SK-N-MC (cell line): ENCODE data around the gene AP3S1.
"Not testable (repeated sequence)": the region's sequence is repeated elsewhere in the genome, so short reads cannot be mapped to it uniquely, and the experiment has no call there.

Experiments
- DNase-seq: peaks from one replicate; pipeline ENCODE4 v3.0.0-alpha.2; 2011; ENCODE audit warnings: low read depth, low spot score
- H3K27ac ChIP-seq: fragments of 200-600 bp; sonication (generic); 2 replicates; pipeline ENCODE4 v1.5.1; 2016; ENCODE audit warnings: mixed run types
- H3K36me3 ChIP-seq: fragments of 200-600 bp; sonication (generic); 2 replicates; pipeline ENCODE4 v1.6.1; 2017; ENCODE audit warnings: antibody characterized with exemption, low read length, mixed read lengths; ENCODE audit not compliant: insufficient read depth
- H3K4me3 ChIP-seq: fragments of 200-600 bp; sonication (generic); 2 replicates; pipeline ENCODE4 v1.5.1; 2016
- H3K9ac ChIP-seq: fragments of 200-600 bp; sonication (generic); 2 replicates; pipeline ENCODE4 v1.8.0; 2017; ENCODE audit warnings: mixed run types, mixed read lengths; ENCODE audit not compliant: insufficient read length
- H3K9me3 ChIP-seq: fragments of 200-600 bp; sonication (generic); 2 replicates; pipeline ENCODE4 v1.6.1; 2017; ENCODE audit warnings: low read depth, mild to moderate bottlenecking, antibody characterized with exemption, low read length, moderate library complexity, mixed read lengths
- EZH2 ChIP-seq: fragments of 200-600 bp; sonication (generic); IDR thresholded peaks from one replicate; pipeline ENCODE4 v1.6.1; 2017; ENCODE audit warnings: antibody characterized with exemption
- FOXP2 ChIP-seq: optimal IDR thresholded peaks from 2 replicates; pipeline ENCODE3; 2011; ENCODE audit warnings: mild to moderate bottlenecking, moderate library complexity; ENCODE audit not compliant: insufficient read depth; ENCODE audit errors: extremely low read length, control extremely low read depth
- POLR2AphosphoS5 ChIP-seq: IDR thresholded peaks from 2 replicates; pipeline ENCODE4 v1.6.1; 2012; ENCODE audit warnings: mild to moderate bottlenecking, low read depth, low read length, borderline replicate concordance

The AP3S1 gene

GRCh38 chr5:115816226-115817081 lies 25.3 kb upstream of the AP3S1 start, which contains the start of gene CDO1:
TSS of gene CDO1 (minus strand) at chr5:115816659. CDS start at chr5:115816397, 262 bp downstream.
- TF ChIP-seq POLR2AphosphoS5: peak; percentile 85
- no peak for TF ChIP-seq EZH2
- TF ChIP-seq FOXP2: no peak
- no peaks in the 10 kb centered on the region for H3K36me3 ChIP-seq
- no peak within 1 kb of the TSS for H3K27ac ChIP-seq
- H3K9me3 ChIP-seq: no peaks in the 10 kb centered on the region
- DNase-seq: no peak
- H3K9ac ChIP-seq: peak within 1 kb of the TSS; percentile 52
- H3K4me3 ChIP-seq: peak within 1 kb of the TSS; percentile 80

GRCh38 chr5:115817386-115817785 lies 24.3 kb upstream of the AP3S1 start:
- no peaks in the 10 kb centered on the region for H3K9me3 ChIP-seq
- no peak overlapping the region for H3K9ac ChIP-seq
- no peak for DNase-seq
- H3K27ac ChIP-seq: no peak overlapping the region
- no peaks in the 10 kb centered on the region for H3K36me3 ChIP-seq
- no peak for TF ChIP-seq EZH2
- no peak overlapping the region for H3K4me3 ChIP-seq

- TF ChIP-seq POLR2AphosphoS5 (no peak), EZH2 (no peak), FOXP2 (no peak)
- H3K4me3 ChIP-seq: no peak overlapping the region
- no peaks in the 10 kb centered on the region for H3K9me3 ChIP-seq
- H3K9ac ChIP-seq: no peak overlapping the region
- H3K36me3 ChIP-seq: no peaks in the 10 kb centered on the region
- no peak overlapping the region for H3K27ac ChIP-seq
- DNase-seq: no peak
These were observed 22.9 kb upstream of the AP3S1 start for GRCh38 chr5:115818821-115819220.

GRCh38 chr5:115820846-115821245 lies 20.9 kb upstream of the AP3S1 start:
- Histone ChIP-seq H3K9me3 (no peaks in the 10 kb centered on the region), H3K4me3 (no peak overlapping the region), H3K27ac (no peak overlapping the region), H3K36me3 (no peaks in the 10 kb centered on the region), H3K9ac (no peak overlapping the region)
- DNase-seq: no peak
- TF ChIP-seq POLR2AphosphoS5: no peak
- no peak for TF ChIP-seq FOXP2
- TF ChIP-seq EZH2: no peak

- H3K9me3 ChIP-seq, H3K27ac ChIP-seq, DNase-seq, H3K9ac ChIP-seq, H3K4me3 ChIP-seq: not testable (repeated sequence)
- peaks cover 21% of the 10 kb centered on the region for H3K36me3 ChIP-seq
These were observed 16.8 kb upstream of the AP3S1 start for GRCh38 chr5:115824983-115825382.

GRCh38 chr5:115825948-115826347 lies 15.8 kb upstream of the AP3S1 start:
- TF ChIP-seq EZH2: no peak
- no peak for TF ChIP-seq FOXP2
- TF ChIP-seq POLR2AphosphoS5: no peak
- no peak overlapping the region for H3K27ac ChIP-seq
- H3K4me3 ChIP-seq: no peak overlapping the region
- no peak for DNase-seq
- H3K36me3 ChIP-seq: peaks cover 28% of the 10 kb centered on the region
- no peak overlapping the region for H3K9ac ChIP-seq
- no peaks in the 10 kb centered on the region for H3K9me3 ChIP-seq

- H3K9me3 ChIP-seq: no peaks in the 10 kb centered on the region
- no peak overlapping the region for H3K4me3 ChIP-seq
- no peak overlapping the region for H3K9ac ChIP-seq
- no peak overlapping the region for H3K27ac ChIP-seq
- H3K36me3 ChIP-seq: peaks cover 61% of the 10 kb centered on the region
- no peak for DNase-seq
- TF ChIP-seq FOXP2 (no peak), POLR2AphosphoS5 (no peak), EZH2 (no peak)
These were observed 11.8 kb upstream of the AP3S1 start for GRCh38 chr5:115829913-115830312.

- TF ChIP-seq POLR2AphosphoS5 (no peak), EZH2 (no peak), FOXP2 (no peak)
- peaks cover 74% of the 10 kb centered on the region for H3K36me3 ChIP-seq
- H3K27ac ChIP-seq: no peak overlapping the region
- no peak overlapping the region for H3K4me3 ChIP-seq
- H3K9me3 ChIP-seq: no peaks in the 10 kb centered on the region
- DNase-seq: no peak
- no peak overlapping the region for H3K9ac ChIP-seq
These were observed 10.5 kb upstream of the AP3S1 start for GRCh38 chr5:115831163-115831768.
